HG03521 (cell line): ENCODE data around the gene ING4.

ENCODE experiments used
- ATAC-seq: cut with Tn5 transposase; IDR thresholded peaks from one replicate; pipeline ENCODE4 v1.9.1; 2021; ENCODE audit warnings: mild to moderate bottlenecking, moderate library complexity; ENCODE audit not compliant: unreplicated experiment

ING4 gene

GRCh38 chr12:6688543-6688998, 25.7 kb upstream of the ING4 start:
- ATAC-seq: no peak

DNA sequence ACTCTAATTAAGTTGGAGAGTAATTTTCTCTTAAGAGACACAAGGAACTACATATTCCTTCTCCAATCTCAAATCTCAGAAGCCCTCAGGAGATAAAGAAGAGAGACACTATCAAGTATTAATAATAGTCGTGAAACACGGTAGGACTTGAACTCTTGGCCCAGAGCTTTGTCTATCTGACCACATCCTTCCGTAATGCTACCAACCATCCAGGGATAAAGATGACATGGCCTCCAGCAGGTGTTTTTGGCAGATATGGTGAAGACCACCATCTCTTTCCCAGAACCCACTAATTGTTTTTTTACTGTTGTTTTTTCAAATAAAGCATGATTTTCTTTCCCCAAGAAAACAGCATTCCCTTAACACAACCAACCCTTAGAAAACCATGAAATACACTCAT, 22.9 kb upstream of the ING4 start:
- ATAC-seq: no peak

DNA sequence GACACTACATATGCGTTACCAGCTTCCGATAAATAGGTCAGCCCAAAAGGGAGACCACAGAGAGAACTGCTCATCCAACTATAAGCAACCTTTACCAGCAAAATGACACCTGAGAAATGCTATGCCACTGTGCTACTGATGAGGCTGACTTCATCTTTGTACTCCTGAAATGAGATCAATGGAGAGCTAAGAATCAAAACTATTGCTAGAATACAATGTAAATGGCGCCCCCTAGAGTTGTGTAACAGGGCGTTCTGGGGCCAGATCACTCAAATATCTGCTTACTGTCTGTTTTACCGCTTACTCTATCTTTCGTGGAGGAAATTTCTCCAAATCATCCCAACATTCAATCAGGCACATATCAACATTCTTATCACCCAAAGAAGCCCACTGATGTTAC, 21.7 kb upstream of the ING4 start:
- no peak for ATAC-seq

DNA sequence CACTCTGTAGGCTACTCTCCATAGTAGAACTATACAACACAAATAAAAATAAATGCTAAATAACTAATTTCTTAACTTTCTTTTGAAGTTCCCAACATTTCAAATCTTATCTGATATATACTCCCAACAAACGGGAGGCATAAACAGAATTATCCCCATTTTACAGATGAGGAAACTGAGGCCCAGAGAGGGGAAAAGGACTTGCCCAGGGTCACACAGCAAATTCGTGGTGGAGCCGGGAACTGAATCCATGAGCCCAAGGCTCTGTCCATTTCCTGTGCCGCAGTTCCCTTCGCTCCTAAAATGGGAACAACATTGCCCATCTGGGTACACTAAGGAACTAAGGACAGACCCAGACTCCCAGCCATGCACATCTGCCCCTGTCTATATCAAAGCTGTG, 14.0 kb upstream of the ING4 start:
- ATAC-seq: no peak

- no peak for ATAC-seq
Measured at GRCh38 chr12:6672143-6672542, 9.2 kb upstream of the ING4 start.

DNA sequence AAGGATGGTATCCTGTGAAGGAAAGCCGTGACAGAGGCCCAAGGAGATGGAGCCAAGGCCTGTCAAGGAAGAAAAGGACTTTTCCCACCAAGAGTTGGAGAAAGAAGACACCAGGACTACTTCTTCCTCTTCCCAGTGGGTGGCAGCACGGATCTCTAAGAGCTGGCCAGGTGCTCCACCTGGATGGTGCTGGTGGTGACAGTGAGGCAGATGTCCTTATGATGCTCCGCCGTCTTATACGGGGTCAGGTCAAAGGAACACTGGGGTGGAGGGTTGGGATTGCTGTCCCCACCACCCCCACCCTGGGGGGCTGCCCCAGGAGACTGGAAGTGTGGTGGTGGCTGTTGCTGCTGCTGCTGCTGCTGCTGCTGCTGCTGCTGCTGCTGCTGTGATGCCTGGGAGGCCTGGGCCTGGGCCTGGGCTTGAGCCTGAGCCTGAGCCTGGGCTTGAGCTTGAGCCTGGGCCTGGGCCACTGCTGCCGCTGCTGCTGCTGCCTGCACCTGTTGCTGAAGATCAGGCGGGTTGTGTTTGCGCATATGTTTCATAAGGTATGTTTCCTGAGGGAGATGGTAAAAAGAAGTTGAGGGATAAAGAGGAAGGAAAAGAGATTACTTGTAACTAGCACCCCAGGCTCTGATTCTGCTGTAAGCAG, 4.8 kb upstream of the ING4 start:
- no peak for ATAC-seq

GRCh38 chr12:6666211-6666610, 3.3 kb upstream of the ING4 start:
- ATAC-seq: no peak

- no peak for ATAC-seq
Measured at GRCh38 chr12:6664902-6665301, 2.0 kb upstream of the ING4 start.

- ATAC-seq: no peak
Measured at GRCh38 chr12:6662602-6662905, 365 bp downstream of the ING4 start.

GRCh38 chr12:6653987-6654386, 8.9 kb downstream of the ING4 start:
- ATAC-seq: no peak

- no peak for ATAC-seq
Measured at GRCh38 chr12:6653342-6653741, 9.6 kb downstream of the ING4 start.

- ATAC-seq: no peak
Measured at GRCh38 chr12:6652391-6652790, 10.5 kb downstream of the ING4 start.

- ATAC-seq: no peak
Measured at GRCh38 chr12:6650832-6651231, 12.1 kb downstream of the ING4 start.

DNA sequence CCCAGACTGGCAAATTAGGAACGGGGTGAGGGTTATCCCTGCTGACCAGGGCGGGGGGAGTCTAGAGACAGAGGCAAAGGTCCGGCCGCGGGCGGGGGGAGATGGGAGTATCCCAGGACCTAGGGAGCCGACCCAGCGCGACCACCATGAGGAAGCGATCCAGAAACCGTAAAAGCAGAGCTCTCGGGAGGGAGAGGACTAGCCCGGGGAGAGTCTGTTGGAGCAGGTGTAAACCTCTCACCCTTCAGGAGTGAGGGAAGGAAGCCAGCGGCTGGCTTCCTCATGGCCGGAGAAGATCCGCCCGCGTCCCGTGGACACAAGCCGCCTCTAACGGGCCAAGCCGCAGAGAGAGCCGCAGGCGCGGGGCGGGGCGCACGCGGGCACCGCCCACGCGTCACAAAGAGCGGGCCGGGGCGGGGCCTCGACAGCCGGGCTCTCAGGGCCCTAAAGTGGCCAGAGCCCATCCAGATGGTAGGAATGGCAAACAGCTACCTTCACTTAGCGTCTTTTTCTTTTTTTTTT, 15.8 kb downstream of the ING4 start, which contains the start of gene ACRBP:
Gene ACRBP (minus strand): TSS at position 350 of the 522 bp plus-strand sequence. CDS start 66 bp downstream, at position 284.
- no peak for ATAC-seq

DNA sequence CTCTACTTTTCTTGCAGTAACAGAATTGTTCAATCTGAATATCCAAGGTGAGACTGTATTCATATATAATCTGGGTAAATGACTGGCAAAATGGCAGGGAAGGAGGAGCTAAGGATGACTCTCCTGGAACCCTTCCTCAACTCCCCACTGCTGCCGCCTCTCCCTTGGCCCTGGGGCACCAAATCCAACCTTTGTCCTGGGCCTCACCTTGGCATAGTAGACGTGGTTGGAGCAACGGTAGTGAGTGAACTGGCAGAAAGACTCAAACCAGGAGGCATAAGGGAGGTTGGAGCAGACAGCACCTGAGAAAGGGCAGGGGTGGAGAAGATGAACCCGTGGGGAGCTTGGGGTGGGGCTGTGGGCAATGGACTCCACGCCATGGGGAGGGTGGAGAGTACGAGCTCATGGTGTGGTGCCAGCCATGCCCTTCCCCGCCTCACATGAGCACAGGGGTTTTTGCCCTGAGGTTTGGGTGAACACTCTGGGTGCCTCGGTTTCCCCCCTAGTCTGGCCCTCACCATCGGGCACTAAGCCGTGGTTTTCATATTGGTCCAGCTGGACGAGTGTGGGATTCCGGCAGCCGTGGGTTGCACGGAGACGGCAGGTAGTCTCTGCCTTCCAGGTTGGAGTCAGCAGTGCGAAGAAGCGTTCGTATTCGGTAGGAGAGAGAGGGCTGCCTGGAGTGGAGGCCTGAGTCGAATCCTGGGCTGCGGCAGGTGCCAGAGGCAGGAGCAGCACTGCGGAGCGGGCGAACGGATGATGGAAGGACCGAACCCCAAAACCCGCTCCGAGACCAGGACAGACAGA, 16.4 kb downstream of the ING4 start:
- no peak for ATAC-seq

- ATAC-seq: no peak
Measured at GRCh38 chr12:6644903-6645302, 18.0 kb downstream of the ING4 start.

DNA sequence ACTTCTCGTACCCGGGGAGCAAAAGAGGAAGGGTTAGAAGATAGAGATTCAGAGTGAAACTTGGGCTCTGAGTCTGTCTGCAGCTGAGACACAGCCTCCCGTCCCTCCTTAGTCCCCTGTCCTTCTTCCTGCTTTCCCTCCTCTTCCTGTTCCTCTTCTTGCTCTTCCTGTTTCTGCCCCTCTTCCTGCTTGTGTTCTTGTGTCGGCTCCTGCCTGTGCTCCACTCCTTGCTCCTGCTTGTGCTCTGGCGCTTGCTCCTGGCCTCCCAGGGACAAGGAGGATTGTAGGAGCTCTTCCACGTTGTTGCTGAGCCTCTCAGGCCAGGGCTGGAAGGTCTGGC, 18.7 kb downstream of the ING4 start:
- ATAC-seq: no peak

DNA sequence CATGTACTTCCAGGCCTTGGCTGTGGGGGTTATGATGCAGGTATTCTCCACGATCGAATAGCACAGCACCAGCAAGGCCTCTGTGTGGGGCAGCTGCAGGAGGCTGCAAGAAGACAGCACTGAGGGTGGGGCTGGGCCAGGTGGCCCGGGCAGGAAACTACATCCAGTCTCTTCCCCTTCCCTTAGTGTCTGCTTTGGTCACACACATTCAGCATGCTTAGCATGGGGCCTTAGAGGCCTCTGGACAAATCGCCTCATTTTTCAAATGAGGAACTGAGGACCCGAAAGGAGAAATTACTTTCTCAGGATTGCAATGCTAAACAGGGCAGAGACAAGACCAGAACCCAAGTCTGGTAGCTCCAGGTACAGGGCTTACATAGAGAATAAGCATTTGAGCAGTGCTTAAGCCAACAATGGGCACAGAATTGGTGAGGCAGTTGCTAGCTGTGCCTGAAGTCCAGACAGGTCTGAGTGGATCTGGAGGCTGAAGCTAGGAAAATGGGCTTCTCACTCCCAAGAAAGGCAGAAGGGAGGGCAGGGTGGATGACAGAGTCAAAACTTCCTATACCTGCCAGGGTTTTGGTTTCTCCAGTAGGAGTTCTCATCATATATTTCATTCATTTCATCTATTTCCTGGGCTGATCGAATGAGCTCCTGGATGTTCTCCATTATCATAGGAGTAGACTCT, 19.2 kb downstream of the ING4 start:
- no peak for ATAC-seq

GRCh38 chr12:6641131-6641530, 21.8 kb downstream of the ING4 start:
- no peak for ATAC-seq

DNA sequence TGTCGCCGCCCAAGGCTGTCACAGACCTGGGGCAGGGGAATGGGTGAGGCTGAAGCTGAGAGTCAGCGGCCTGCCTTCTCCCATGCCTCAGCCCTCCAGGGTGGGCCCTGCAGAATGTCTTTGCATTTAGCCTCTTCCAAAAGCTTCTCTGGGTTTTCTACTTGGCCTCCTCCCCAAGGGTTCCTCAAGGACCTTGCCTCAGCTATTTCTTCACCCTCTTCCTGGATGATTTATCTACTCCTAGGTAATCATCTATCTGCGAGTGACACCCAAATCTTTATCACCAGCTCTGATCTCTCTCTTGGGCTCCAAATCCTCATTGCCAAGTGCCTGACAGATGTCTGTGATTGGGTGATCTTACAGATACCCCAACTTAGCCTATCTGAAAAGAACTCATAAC, 22.4 kb downstream of the ING4 start:
- ATAC-seq: no peak

GRCh38 chr12:6639151-6639801, 23.6 kb downstream of the ING4 start:
- ATAC-seq: no peak
